ES-I3 (cell line): ENCODE results near the gene ATP7B.

Experiments
- H3K36me3 ChIP-seq: 2 replicates; pipeline ENCODE4 v1.6.1; 2013; ENCODE audit warnings: mild to moderate bottlenecking, low read length, control low read depth, moderate library complexity; ENCODE audit not compliant: insufficient read depth
- H3K4me1 ChIP-seq: 2 replicates; pipeline ENCODE4 v1.6.1; 2013; ENCODE audit warnings: mild to moderate bottlenecking, control low read depth, low read length; ENCODE audit not compliant: insufficient read depth
- H3K9ac ChIP-seq: 2 replicates; pipeline ENCODE4 v1.6.1; 2013; ENCODE audit warnings: low read depth, mild to moderate bottlenecking, low read length, moderate library complexity
- H3K9me3 ChIP-seq: 2 replicates; pipeline ENCODE4 v1.6.1; 2013; ENCODE audit warnings: mild to moderate bottlenecking, low read length, moderate library complexity; ENCODE audit not compliant: control insufficient read depth, insufficient read depth

The ATP7B gene

GRCh38 chr13:51957377-51958216, 53.7 kb downstream of the ATP7B start:
- H3K9ac ChIP-seq = no peak overlapping the region
- H3K4me1 ChIP-seq = no peaks in the 10 kb centered on the region
- H3K36me3 ChIP-seq = no peaks in the 10 kb centered on the region
- no peaks in the 10 kb centered on the region for H3K9me3 ChIP-seq

- no peaks in the 10 kb centered on the region for H3K4me1 ChIP-seq
- H3K9ac ChIP-seq = no peak overlapping the region
- H3K9me3 ChIP-seq = no peaks in the 10 kb centered on the region
- no peaks in the 10 kb centered on the region for H3K36me3 ChIP-seq
These were observed 54.5 kb downstream of the ATP7B start for GRCh38 chr13:51956717-51957116.

GRCh38 chr13:51955816-51956603, 55.2 kb downstream of the ATP7B start:
- H3K36me3 ChIP-seq = no peaks in the 10 kb centered on the region
- no peaks in the 10 kb centered on the region; the same call in 1 of the 2 replicates for H3K9me3 ChIP-seq
- H3K9ac ChIP-seq = no peak overlapping the region
- no peaks in the 10 kb centered on the region for H3K4me1 ChIP-seq

- Histone ChIP-seq H3K36me3 (no peaks in the 10 kb centered on the region), H3K9ac (no peak overlapping the region), H3K9me3 (no peaks in the 10 kb centered on the region; the same call in 1 of the 2 replicates), H3K4me1 (no peaks in the 10 kb centered on the region)
These were observed 55.9 kb downstream of the ATP7B start for GRCh38 chr13:51955281-51955771.

GRCh38 chr13:51953347-51954195, 57.7 kb downstream of the ATP7B start:
- H3K4me1 ChIP-seq = no peaks in the 10 kb centered on the region
- H3K36me3 ChIP-seq = no peaks in the 10 kb centered on the region
- H3K9ac ChIP-seq = no peak overlapping the region
- no peaks in the 10 kb centered on the region; the same call in 1 of the 2 replicates for H3K9me3 ChIP-seq

- no peaks in the 10 kb centered on the region for H3K4me1 ChIP-seq
- H3K9ac ChIP-seq = no peak overlapping the region
- peaks cover 2% of the 10 kb centered on the region; the same call in 1 of the 2 replicates for H3K9me3 ChIP-seq
- H3K36me3 ChIP-seq = no peaks in the 10 kb centered on the region; the same call in 1 of the 2 replicates
These were observed 60.5 kb downstream of the ATP7B start for GRCh38 chr13:51950722-51951121.

- H3K4me1 ChIP-seq = no peaks in the 10 kb centered on the region
- no peaks in the 10 kb centered on the region; the same call in 1 of the 2 replicates for H3K36me3 ChIP-seq
- H3K9me3 ChIP-seq = peaks cover 2% of the 10 kb centered on the region; the same call in 1 of the 2 replicates
- no peak overlapping the region for H3K9ac ChIP-seq
These were observed 65.0 kb downstream of the ATP7B start for GRCh38 chr13:51946163-51946669.

- H3K9me3 ChIP-seq = 0 out of 2 replicates have a peak, but pooled peaks cover 2% of the 10 kb centered on the region
- no peaks in the 10 kb centered on the region; the same call in 1 of the 2 replicates for H3K36me3 ChIP-seq
- no peaks in the 10 kb centered on the region for H3K4me1 ChIP-seq
- H3K9ac ChIP-seq = no peak overlapping the region
These were observed 66.1 kb downstream of the ATP7B start for GRCh38 chr13:51945149-51945548.

- H3K36me3 ChIP-seq = no peaks in the 10 kb centered on the region; the same call in 1 of the 2 replicates
- 0 out of 2 replicates have a peak, but pooled peaks cover 2% of the 10 kb centered on the region for H3K9me3 ChIP-seq
- no peaks in the 10 kb centered on the region for H3K4me1 ChIP-seq
- H3K9ac ChIP-seq = no peak overlapping the region
These were observed 66.8 kb downstream of the ATP7B start for GRCh38 chr13:51944428-51944827.

GRCh38 chr13:51943721-51944120, 67.5 kb downstream of the ATP7B start:
- Histone ChIP-seq H3K36me3 (no peaks in the 10 kb centered on the region; the same call in 1 of the 2 replicates), H3K9ac (no peak overlapping the region), H3K9me3 (0 out of 2 replicates have a peak, but pooled peaks cover 2% of the 10 kb centered on the region), H3K4me1 (no peaks in the 10 kb centered on the region)

- Histone ChIP-seq H3K4me1 (no peaks in the 10 kb centered on the region), H3K36me3 (no peaks in the 10 kb centered on the region; the same call in 1 of the 2 replicates), H3K9me3 (0 out of 2 replicates have a peak, but pooled peaks cover 2% of the 10 kb centered on the region), H3K9ac (no peak overlapping the region)
These were observed 69.1 kb downstream of the ATP7B start for GRCh38 chr13:51942189-51942588.

- no peaks in the 10 kb centered on the region for H3K9me3 ChIP-seq
- no peaks in the 10 kb centered on the region; the same call in 1 of the 2 replicates for H3K4me1 ChIP-seq
- no peaks in the 10 kb centered on the region for H3K36me3 ChIP-seq
- H3K9ac ChIP-seq = no peak overlapping the region
These were observed 72.8 kb downstream of the ATP7B start for GRCh38 chr13:51938454-51938853.
